Tibial nerve (tissue), 4 donors: Measurements from ENCODE around the gene NAPA. TPM values are rescaled to one million over a fixed set of nuclear protein-coding genes. Genes with fewer than 3 reads are reported as not detected.

Experiments
- DNase-seq, 2 donors: peaks; one replicate each; pipeline ENCODE4 v3.0.0-alpha.2; 2019; ENCODE audit warnings: low spot score in 2 of 2
- H3K27ac ChIP-seq, 4 donors: fragments of 200-600 bp; sonication (generic) in 3 of 4; one replicate each; pipeline ENCODE4 v1.5.1; 2017 to 2019; ENCODE audit warnings: mild to moderate bottlenecking in 1 of 4
- H3K27me3 ChIP-seq, 2 donors: fragments of 200-600 bp; sonication (generic) in 1 of 2; one replicate each; pipeline versions ENCODE4 v1.5.1 to v1.6.0; 2017 to 2019
- H3K36me3 ChIP-seq, 3 donors: fragments of 200-600 bp; sonication (generic); one replicate each; pipeline ENCODE4 v1.5.1; 2018 to 2019
- H3K4me1 ChIP-seq, 4 donors: fragments of 200-600 bp; sonication (generic) in 3 of 4; one replicate each; pipeline ENCODE4 v1.5.1; 2017 to 2019
- H3K4me3 ChIP-seq, 4 donors: fragments of 200-600 bp; sonication (generic) in 3 of 4; one replicate each; pipeline ENCODE4 v1.5.1; 2017 to 2019; ENCODE audit warnings: mild to moderate bottlenecking in 1 of 4, moderate library complexity in 1 of 4
- H3K9me3 ChIP-seq, 4 donors: fragments of 200-600 bp; sonication (generic) in 3 of 4; one replicate each; pipeline ENCODE4 v1.5.1; 2017 to 2019
- EP300 ChIP-seq, 2 donors: sonication (generic); formaldehyde crosslinking; IDR thresholded peaks; one replicate each; pipeline ENCODE4 v1.6.1; 2017; ENCODE audit warnings: antibody characterized with exemption in 2 of 2, mild to moderate bottlenecking in 1 of 2
- POLR2A ChIP-seq, 2 donors: fragments of 450-650 bp; IDR thresholded peaks; one replicate each; pipeline ENCODE4 v1.6.1; 2017; ENCODE audit warnings: antibody characterized with exemption in 2 of 2, mild to moderate bottlenecking in 2 of 2, moderate library complexity in 2 of 2
- WGBS, 2 donors: methylation state at CpG; one replicate each; pipeline ENCODE4 v1.1.5; 2018; 5-methylcytosine and 5-hydroxymethylcytosine counted together
- total RNA-seq, 4 donors: library from RNA; depleted of rRNA; stranded (reverse); fragments of >200 nt; gene quantifications; one replicate each; pipeline ENCODE4 v1.1.0, GENCODE V29; 2016
- TF ChIP-seq, protein P1 (sequence below), 5 experiments: fragments of 200-600 bp in 3 of 5; fragments of 450-650 bp in 2 of 5; sonication (generic) in 3 of 5; IDR thresholded peaks; one replicate each; pipeline ENCODE4 v1.5.1; 2016 to 2019; ENCODE audit warnings: antibody characterized with exemption in 5 of 5, mild to moderate bottlenecking in 3 of 5, moderate library complexity in 2 of 5

The NAPA gene
- total RNA-seq, 4 donors from 2014 or later: 130 to 152 (median 138) TPM

DNA sequence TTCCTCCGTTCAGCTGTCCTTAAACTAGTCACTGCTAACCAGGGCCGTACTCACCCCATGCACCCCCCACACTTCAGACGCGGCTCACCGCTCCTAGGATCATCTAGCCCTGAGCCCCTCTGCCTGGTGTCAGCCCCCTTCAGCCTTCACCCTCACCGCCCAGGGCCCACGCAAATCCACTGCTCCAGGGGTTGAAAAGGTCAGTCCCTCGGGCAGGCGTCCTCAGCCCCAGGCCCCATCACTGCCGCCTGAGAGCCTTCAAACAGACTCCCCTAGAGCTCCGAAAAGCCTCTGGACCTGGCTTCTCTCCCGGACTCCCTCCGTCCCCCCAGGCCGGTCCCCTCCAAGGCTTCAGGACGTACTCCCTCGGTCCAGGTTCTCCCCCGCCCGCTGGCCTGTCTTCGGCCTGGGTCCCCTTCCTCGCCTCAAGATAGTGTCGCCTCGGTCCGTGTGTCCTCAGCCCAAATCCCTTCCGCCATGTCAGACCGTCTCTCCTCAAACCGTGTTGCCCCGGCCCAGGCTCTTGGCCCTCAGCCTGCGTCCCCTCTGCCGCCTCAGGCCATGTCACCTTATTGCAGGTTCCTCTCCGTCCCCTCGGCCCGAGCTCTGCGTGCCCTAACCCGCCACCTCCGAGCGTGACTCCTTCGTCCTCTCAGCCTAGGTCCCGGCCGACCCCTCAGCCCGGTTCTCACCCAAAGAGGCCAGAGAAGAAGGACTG lies 553 bp downstream of the NAPA start:
- peak overlapping the region; percentile 93 to 99 (median 97) for H3K27ac ChIP-seq

DNA sequence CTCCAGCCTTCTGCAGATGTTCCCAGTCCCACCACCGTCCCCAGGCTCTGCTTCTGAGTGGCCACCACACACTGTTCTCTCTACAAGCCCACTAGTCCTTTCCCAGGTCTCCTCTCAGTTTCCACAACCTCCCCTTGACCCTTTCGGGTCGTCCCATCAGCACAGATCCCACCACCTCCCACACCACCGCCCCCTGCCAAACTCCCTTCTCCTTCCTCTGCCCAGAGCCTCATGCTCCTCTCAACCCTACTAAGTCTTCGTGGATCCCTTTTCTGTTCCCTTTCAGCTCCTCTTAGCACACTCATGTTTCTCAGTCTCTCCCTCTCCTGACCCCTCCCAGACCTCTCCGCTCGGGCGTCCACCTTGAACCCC lies 1.9 kb downstream of the NAPA start:
- 66 to 67% methylated on average over 8 of the region's 8 CpGs for WGBS, 2 donors
- H3K4me3 ChIP-seq: peak overlapping the region in 3 of 4 donors; percentile 6 to 97 (median 86)
- peaks cover 0 to 71% (median 53%) of the 10 kb centered on the region in 4 donors for H3K4me1 ChIP-seq

More for the DNA sequence above, 553 bp downstream of the NAPA start:
- no peaks in the 10 kb centered on the region for H3K36me3 ChIP-seq
- no peak for TF ChIP-seq EP300 (IDR thresholded peaks at IDR 0.05)
- TF ChIP-seq, protein P1, sequence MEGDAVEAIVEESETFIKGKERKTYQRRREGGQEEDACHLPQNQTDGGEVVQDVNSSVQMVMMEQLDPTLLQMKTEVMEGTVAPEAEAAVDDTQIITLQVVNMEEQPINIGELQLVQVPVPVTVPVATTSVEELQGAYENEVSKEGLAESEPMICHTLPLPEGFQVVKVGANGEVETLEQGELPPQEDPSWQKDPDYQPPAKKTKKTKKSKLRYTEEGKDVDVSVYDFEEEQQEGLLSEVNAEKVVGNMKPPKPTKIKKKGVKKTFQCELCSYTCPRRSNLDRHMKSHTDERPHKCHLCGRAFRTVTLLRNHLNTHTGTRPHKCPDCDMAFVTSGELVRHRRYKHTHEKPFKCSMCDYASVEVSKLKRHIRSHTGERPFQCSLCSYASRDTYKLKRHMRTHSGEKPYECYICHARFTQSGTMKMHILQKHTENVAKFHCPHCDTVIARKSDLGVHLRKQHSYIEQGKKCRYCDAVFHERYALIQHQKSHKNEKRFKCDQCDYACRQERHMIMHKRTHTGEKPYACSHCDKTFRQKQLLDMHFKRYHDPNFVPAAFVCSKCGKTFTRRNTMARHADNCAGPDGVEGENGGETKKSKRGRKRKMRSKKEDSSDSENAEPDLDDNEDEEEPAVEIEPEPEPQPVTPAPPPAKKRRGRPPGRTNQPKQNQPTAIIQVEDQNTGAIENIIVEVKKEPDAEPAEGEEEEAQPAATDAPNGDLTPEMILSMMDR (IDR thresholded peaks at IDR 0.05): no peak
- no peak for TF ChIP-seq POLR2A (IDR thresholded peaks at IDR 0.05)
- peak overlapping the region; percentile 86 to 97 (median 94) for H3K4me3 ChIP-seq
- no peaks in the 10 kb centered on the region for H3K27me3 ChIP-seq
- 5% methylated on average over 39 to 40 of the region's 40 CpGs for WGBS, 2 donors
- H3K4me1 ChIP-seq: peaks cover 0 to 58% (median 43%) of the 10 kb centered on the region in 4 donors
- DNase-seq: no peak
- H3K9me3 ChIP-seq: no peaks in the 10 kb centered on the region

DNA sequence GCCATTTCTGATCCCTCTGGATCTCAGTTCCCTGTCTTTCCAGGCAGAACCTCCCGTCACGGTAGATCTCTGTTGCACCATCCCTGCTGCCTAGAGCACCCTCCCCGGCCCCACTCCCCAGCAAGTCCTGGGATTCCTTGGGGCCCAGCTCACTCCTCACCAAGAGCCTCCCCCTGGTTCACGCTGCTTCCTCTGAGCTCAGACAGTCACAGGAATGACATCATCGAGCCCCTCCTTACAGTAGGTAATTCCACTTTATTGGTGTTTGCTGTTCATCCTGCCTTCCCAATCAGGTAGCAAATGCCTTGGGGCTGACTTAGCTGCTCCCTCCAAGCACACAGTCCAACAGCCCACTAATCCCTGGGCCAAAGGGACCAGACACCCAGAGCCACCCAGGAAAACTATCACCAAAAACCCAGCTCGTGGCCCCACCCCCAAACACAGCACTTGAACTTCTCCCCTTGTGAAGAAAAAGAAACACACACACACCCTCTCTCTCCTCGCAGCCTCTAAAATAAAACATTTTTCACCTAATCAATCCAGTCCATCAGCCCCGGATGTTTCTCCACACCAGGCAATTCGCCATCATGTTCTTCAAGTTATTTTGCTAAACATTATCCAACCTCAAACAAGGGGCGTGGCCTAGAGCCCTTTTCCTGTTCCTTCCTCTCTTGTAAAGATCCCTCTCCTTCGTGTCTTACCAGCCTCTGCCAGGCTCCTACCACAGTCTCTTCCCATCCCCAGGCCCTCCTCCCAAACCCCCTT lies 2.5 kb downstream of the NAPA start:
- DNase-seq: peak in 1 of 2 donors; percentile 63
- WGBS, 2 donors: 53 to 55% methylated on average over 11 of the region's 11 CpGs
- Histone ChIP-seq H3K27ac (peak overlapping the region; percentile 37 to 99 (median 95)), H3K27me3 (no peaks in the 10 kb centered on the region), H3K4me1 (peaks cover 0 to 77% (median 58%) of the 10 kb centered on the region in 4 donors), H3K4me3 (peak overlapping the region in 3 of 4 donors; percentile 10 to 97 (median 86)), H3K36me3 (no peaks in the 10 kb centered on the region), H3K9me3 (no peaks in the 10 kb centered on the region)
- TF ChIP-seq, protein P1 (IDR thresholded peaks at IDR 0.05): no peak
- peak in 1 of 2 donors; percentile 22 for TF ChIP-seq EP300 (IDR thresholded peaks at IDR 0.05)

More for the DNA sequence above, 1.9 kb downstream of the NAPA start:
- no peak for DNase-seq
- TF ChIP-seq, protein P1 (IDR thresholded peaks at IDR 0.05): no peak
- no peak for TF ChIP-seq POLR2A (IDR thresholded peaks at IDR 0.05)
- TF ChIP-seq EP300 (IDR thresholded peaks at IDR 0.05): no peak
- Histone ChIP-seq H3K9me3 (no peaks in the 10 kb centered on the region), H3K36me3 (no peaks in the 10 kb centered on the region), H3K27ac (peak overlapping the region; percentile 37 to 99 (median 95)), H3K27me3 (no peaks in the 10 kb centered on the region)

DNA sequence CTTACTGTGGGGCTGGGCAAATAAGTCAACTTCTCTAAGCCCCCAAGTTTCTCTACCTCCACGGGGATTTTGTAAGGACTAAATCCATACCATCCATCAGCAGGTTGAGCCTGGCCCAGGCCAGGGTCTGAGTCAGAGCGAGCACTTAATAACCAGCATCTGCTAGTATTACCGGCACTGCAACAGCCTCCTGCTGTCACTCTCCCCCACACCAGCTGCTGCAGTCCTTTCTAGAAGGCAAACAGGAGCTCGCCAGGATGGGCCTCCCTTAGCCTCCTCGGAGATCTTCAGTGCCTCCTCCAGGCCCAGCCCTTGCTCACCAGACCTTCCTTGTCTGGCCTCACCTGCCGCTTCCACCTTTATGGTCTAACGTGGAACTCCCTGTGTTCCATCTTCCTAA lies 3.2 kb downstream of the NAPA start:
- peaks cover 0 to 84% (median 61%) of the 10 kb centered on the region in 4 donors for H3K4me1 ChIP-seq
- DNase-seq: no peak
- 66 to 77% methylated on average over 7 of the region's 7 CpGs for WGBS, 2 donors

More for the DNA sequence above, 3.2 kb downstream of the NAPA start:
- TF ChIP-seq EP300 (IDR thresholded peaks at IDR 0.05): no peak
- TF ChIP-seq POLR2A (IDR thresholded peaks at IDR 0.05): no peak
- TF ChIP-seq, protein P1 (IDR thresholded peaks at IDR 0.05): no peak
- H3K27me3 ChIP-seq: no peaks in the 10 kb centered on the region
- peaks cover 0 to under 1% (median 0%) of the 10 kb centered on the region in 3 donors for H3K36me3 ChIP-seq
- peak overlapping the region in 3 of 4 donors; percentile 93 to 99 (median 97) for H3K27ac ChIP-seq
- no peaks in the 10 kb centered on the region for H3K9me3 ChIP-seq
- peak overlapping the region in 1 of 4 donors; percentile 97 for H3K4me3 ChIP-seq
